GM18526 (cell line): Measurements from ENCODE around the gene PXK.

Experiments
- POLR2A ChIP-seq: IDR thresholded peaks from 3 replicates; pipeline ENCODE4 v1.6.1; 2011; ENCODE audit not compliant: insufficient read length; ENCODE audit errors: extremely low read depth

The PXK gene

DNA sequence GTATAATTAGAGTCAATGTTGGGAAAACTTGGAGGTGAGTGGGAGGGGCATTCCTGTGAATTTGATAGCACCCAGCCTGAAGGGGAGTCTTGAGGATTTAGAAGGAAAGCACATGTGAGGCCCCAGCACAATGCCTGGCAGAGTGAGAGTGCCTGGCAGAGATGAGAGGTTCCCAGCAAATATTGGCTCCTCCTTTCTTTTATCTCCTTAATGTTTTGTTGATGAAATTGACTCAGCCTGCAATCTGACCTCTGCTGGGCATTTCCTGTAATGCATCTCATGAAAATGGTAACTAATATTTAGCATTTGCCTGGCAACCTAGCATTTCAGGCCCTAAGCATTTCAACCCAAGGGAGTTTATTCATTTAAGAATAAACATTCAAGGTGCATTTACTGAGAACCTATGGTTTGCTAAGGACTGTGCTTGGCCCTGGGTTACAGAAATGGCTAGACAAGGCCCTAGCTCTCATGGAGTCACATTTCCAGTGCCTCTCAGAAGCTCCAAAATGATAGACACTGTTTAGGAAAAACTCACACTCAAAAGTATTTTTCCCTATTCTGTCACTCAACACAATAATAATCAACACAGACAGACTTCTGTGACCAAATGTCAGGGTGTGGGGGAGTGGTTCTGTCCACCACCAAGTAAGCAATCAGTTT lies 82.0 kb downstream of the PXK start:
- no peak for TF ChIP-seq POLR2A

DNA sequence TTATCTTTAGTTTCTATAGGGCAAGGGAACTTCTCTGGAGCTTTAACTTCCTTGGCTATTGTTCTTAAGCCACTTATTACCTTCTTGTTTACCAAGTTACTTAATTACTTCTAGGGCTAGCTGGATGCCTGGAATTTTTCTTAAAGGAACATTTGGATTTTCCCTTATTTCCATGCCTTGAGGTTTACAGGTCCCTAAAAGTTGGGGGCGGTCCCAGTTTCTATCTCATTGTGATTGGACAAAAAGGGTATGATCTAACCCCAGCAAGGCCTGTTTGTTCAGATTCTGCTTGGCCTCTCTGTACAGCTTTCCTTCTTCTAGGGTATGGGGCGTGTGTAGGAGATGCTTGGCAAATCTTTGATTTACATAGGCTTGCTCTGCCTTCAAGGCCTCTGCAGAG lies 83.5 kb downstream of the PXK start:
- TF ChIP-seq POLR2A: no peak

DNA sequence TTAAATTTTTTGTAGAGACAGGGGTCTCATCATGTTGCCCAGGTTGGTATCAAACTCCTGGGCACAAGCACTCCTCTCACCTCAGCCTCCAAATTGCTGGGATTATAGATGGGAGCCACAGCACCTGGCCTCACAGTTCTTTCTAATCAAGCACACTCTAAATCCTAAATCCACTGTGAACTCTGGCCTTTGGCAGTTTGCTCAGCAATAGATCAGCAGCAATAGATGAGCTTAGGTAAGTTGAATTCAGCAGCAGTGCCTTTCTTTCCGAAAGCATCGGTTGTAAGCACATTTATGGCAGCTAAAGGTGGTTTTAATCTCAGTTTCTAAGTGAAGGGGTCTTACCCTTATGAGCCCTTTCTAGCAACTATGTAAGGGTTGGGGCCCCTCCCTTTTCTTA lies 84.4 kb downstream of the PXK start:
- TF ChIP-seq POLR2A: no peak

- TF ChIP-seq POLR2A: no peak
These were observed 85.5 kb downstream of the PXK start for GRCh38 chr3:58418227-58418626.

DNA sequence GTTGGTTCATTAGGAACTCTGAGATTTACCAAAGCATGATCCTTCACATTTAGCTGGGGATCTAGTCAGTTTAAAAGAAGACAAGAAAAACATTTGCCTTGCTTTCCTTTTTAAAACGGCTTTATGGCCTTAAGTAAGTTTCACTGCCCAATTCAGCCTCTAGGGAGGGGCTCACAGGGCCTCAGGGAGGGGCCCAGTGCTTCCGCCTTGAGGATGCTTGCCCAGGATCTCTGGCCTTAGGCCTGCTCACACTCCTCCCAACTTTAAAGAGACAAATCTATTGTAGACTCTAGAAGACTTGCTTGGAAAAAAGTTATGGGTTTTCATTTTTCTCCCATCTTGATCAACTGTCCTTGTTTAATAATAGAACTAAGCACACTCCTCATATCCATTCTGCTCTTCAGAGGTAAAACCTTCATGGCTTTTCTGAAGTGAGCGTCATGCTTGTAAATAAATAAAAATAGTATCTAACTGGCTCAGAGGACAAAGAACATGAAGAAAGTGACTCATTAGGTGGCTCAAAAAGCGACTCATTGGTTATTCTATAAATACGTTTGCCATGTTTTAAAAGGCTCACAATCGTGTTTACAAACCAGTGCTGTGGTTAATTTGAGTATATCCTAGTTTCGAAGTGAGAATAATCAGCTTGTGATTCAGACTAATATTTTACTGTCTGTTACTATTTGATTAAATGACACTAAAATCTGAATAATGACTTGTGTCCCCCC lies 87.3 kb downstream of the PXK start:
- TF ChIP-seq POLR2A: no peak

GRCh38 chr3:58421004-58421403 lies 88.3 kb downstream of the PXK start:
- no peak for TF ChIP-seq POLR2A

- no peak for TF ChIP-seq POLR2A
These were observed 90.1 kb downstream of the PXK start for GRCh38 chr3:58422756-58423325.

- TF ChIP-seq POLR2A: no peak
These were observed 91.9 kb downstream of the PXK start for GRCh38 chr3:58424613-58425012.

DNA sequence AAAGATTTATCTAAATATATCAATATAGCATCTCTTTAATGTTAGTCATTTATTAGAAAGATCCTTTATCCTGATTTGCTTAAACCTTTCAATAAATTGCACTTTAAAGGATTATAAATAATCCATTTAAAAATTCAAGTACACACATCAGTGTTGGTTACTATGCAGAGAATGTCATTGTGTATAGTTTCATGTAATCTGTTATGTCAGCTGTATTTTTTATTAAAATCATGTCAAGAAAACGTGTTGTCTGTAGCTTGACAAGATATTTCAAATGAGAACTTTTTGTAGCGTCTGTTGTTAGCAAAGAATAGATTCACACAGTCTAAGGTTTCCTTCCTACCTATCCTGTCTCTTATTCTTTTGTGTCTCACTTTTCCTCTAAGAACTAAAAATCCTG lies 93.1 kb downstream of the PXK start:
- no peak for TF ChIP-seq POLR2A

DNA sequence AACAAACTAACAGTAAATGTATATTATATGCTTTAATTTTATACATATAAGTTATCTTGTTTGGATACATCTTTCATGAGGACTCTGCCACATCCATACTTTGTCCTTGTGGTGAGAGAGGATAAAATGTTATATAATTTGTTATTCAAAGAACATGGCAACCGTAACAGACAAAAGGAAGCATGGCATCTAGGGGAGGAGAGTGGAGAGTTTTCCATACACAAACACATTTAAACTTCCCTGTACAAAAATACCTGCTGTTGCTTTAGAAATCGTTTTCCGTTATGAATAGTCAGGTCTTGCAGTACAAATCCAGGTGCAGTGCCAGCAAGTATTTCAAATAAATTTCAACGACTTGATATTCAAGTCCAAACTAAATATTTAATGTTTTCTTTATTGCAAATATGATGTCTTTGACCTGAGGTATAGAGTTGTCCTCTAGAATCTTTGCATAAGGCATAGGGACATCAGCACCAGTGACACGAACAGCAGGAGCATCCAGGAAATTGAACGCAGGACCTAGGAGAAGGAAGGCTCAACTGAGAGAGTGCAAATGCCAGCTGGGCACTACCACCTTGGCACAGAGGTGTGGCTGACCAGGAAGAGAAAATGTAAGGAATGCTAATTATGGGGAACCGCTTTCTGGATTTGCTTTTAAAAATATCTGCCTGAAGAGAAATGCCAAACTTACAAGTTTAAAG lies 95.1 kb downstream of the PXK start:
- no peak for TF ChIP-seq POLR2A

DNA sequence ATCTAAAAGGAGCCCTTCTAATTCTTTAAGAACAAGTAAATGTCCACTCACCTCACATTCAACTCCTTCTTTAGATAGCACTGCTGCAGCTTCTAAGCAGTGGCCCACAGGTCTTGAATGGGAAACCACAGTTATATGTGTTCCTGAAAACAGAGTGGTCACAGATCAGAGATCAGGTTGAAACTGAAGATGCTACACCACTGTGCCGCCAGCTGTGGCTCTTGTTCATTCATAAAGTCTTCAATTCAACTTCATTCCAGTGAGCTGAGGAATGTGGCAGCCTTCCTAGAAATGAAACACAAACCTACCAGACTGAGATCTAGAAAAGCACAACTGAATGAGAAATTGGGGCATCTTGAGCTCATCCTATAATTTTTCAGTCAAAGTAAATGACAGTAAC lies 97.0 kb downstream of the PXK start:
- no peak for TF ChIP-seq POLR2A

DNA sequence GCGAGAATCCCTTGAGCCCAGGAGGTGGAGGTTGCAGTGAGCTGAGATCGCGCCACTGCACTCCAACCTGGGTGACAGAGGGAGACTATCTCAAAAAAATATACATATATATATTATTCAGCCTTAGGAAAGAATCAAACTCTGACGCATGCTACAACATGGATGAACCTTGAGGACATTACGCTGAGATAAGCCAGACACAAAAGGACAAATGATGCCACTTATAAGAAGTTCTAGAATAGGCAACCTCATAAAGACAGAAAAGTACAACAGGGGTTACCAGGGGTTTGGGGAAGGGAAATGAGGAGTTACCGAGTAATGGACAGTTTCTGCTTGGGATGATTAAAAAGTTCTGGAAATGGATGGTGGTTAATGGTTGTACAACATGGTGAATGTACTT lies 100.2 kb downstream of the PXK start:
- TF ChIP-seq POLR2A: no peak

- TF ChIP-seq POLR2A: peak; percentile 85
These were observed 100.9 kb downstream of the PXK start, which contains the start of gene PDHB for GRCh38 chr3:58433400-58434167. Gene PDHB (minus strand): TSS chr3:58433832. CDS start chr3:58433809, 23 bp downstream.

GRCh38 chr3:58434168-58434504 lies 101.4 kb downstream of the PXK start:
- no peak for TF ChIP-seq POLR2A

- no peak for TF ChIP-seq POLR2A
These were observed 101.8 kb downstream of the PXK start for GRCh38 chr3:58434511-58434910.
